ENCODE data around the gene SEPTIN5.

The SEPTIN5 gene

GRCh38 chr22:19705181-19705934, 8.9 kb upstream of the SEPTIN5 start:
- DNase-seq (ENCODE audit: low read depth): no peak

- no peak for DNase-seq (ENCODE audit: low read depth)
These were observed 7.6 kb upstream of the SEPTIN5 start for GRCh38 chr22:19706661-19707151.

GRCh38 chr22:19707347-19708290, 6.7 kb upstream of the SEPTIN5 start:
- DNase-seq (ENCODE audit: low read depth): no peak

GRCh38 chr22:19708321-19709011, 5.8 kb upstream of the SEPTIN5 start:
- no peak for DNase-seq (ENCODE audit: low read depth)

- DNase-seq (ENCODE audit: low read depth): no peak
These were observed 5.1 kb upstream of the SEPTIN5 start for GRCh38 chr22:19709063-19709769.

- no peak for DNase-seq (ENCODE audit: low read depth)
These were observed 4.1 kb upstream of the SEPTIN5 start for GRCh38 chr22:19710020-19710768.

- no peak for DNase-seq (ENCODE audit: low read depth)
These were observed 3.6 kb upstream of the SEPTIN5 start for GRCh38 chr22:19710769-19711106.

- DNase-seq (ENCODE audit: low read depth): no peak
These were observed 1.1 kb upstream of the SEPTIN5 start for GRCh38 chr22:19713245-19713644.

- no peak for DNase-seq (ENCODE audit: low read depth)
These were observed 522 bp upstream of the SEPTIN5 start for GRCh38 chr22:19713650-19714311.

- DNase-seq (ENCODE audit: low read depth): no peak
These were observed 1.1 kb downstream of the SEPTIN5 start for GRCh38 chr22:19715188-19715930.

- no peak for DNase-seq (ENCODE audit: low read depth)
These were observed 1.9 kb downstream of the SEPTIN5 start for GRCh38 chr22:19716041-19716828.

- DNase-seq (ENCODE audit: low read depth): no peak
These were observed 2.5 kb downstream of the SEPTIN5 start for GRCh38 chr22:19716829-19717105.

- no peak for DNase-seq (ENCODE audit: low read depth)
These were observed 2.9 kb downstream of the SEPTIN5 start for GRCh38 chr22:19717181-19717580.

GRCh38 chr22:19717691-19718455, 3.6 kb downstream of the SEPTIN5 start:
- no peak for DNase-seq (ENCODE audit: low read depth)

GRCh38 chr22:19718456-19719049, 4.2 kb downstream of the SEPTIN5 start:
- no peak for DNase-seq (ENCODE audit: low read depth)

- DNase-seq (ENCODE audit: low read depth): no peak
These were observed 4.8 kb downstream of the SEPTIN5 start for GRCh38 chr22:19719050-19719482.

GRCh38 chr22:19719488-19720021, 5.3 kb downstream of the SEPTIN5 start:
- no peak for DNase-seq (ENCODE audit: low read depth)
